ENCODE data around the gene WEE2. TPM values are rescaled to one million over a fixed set of nuclear protein-coding genes. Genes with fewer than 3 reads are reported as not detected.
"Not testable (repeated sequence)": the region's sequence is repeated elsewhere in the genome, so short reads cannot be mapped to it uniquely, and the experiment has no call there.

The WEE2 gene
- total RNA-seq, 1 donor from 2014 or later, result 0.05 TPM

- intact Hi-C loops (cut with micrococcal nuclease), result no loop called here
Observed at GRCh38 chr7:141710301-141710700, 2.1 kb downstream of the WEE2 start.

GRCh38 chr7:141712603-141713255, 4.6 kb downstream of the WEE2 start:
- intact Hi-C loops (cut with micrococcal nuclease), result no loop called here

GRCh38 chr7:141713890-141714289, 5.7 kb downstream of the WEE2 start:
- intact Hi-C loops (cut with micrococcal nuclease), result no loop called here

GRCh38 chr7:141714571-141714970, 6.4 kb downstream of the WEE2 start:
- intact Hi-C loops (cut with micrococcal nuclease), result no loop called here

- intact Hi-C loops (cut with micrococcal nuclease), result no loop called here
Observed at GRCh38 chr7:141715018-141715417, 6.9 kb downstream of the WEE2 start.

GRCh38 chr7:141715794-141716689, 7.9 kb downstream of the WEE2 start:
- intact Hi-C loops (cut with micrococcal nuclease), result no loop called here

- intact Hi-C loops (cut with micrococcal nuclease), result no loop called here
Observed at GRCh38 chr7:141717450-141717849, 9.3 kb downstream of the WEE2 start.

- intact Hi-C loops (cut with micrococcal nuclease), result no loop called here
Observed at GRCh38 chr7:141722529-141722928, 14.4 kb downstream of the WEE2 start.

- intact Hi-C loops (cut with micrococcal nuclease), result no loop called here
Observed at GRCh38 chr7:141729020-141729419, 20.9 kb downstream of the WEE2 start.

GRCh38 chr7:141731476-141732149, 23.5 kb downstream of the WEE2 start:
- intact Hi-C loops (cut with micrococcal nuclease), result loop anchor here (10.0 kb wide), 1 partner anchor 1037 kb away; the partner anchor contains the start of gene NDUFB2

- intact Hi-C loops (cut with micrococcal nuclease), result loop anchor here (10.0 kb wide), 1 partner anchor 1042 kb away; the partner anchor contains the start of gene NDUFB2
Observed at GRCh38 chr7:141737118-141737835, 29.1 kb downstream of the WEE2 start.

- intact Hi-C loops (cut with micrococcal nuclease), result loop anchor here (1.0 to 10.0 kb wide), 9 partner anchors 36 to 1259 kb away; partner anchors contain the start of genes AGK, BRAF, DENND11 and MKRN1
Observed at GRCh38 chr7:141737836-141738591, 29.9 kb downstream of the WEE2 start, which contains the start of gene SSBP1. Gene SSBP1 (plus strand): TSS chr7:141738358. CDS start chr7:141739167, 809 bp downstream.

- intact Hi-C loops (cut with micrococcal nuclease), result loop anchor here (1.0 to 10.0 kb wide), 9 partner anchors 36 to 1260 kb away; partner anchors contain the start of genes AGK, BRAF, DENND11 and MKRN1
Observed at GRCh38 chr7:141738592-141739013, 30.4 kb downstream of the WEE2 start.

GRCh38 chr7:141739250-141739649, 31.1 kb downstream of the WEE2 start:
- intact Hi-C loops (cut with micrococcal nuclease), result loop anchor here (2.0 to 10.0 kb wide), 4 partner anchors 48 to 1260 kb away; partner anchors contain the start of genes MKRN1 and NDUFB2

- intact Hi-C loops (cut with micrococcal nuclease), result no loop called here
Observed at GRCh38 chr7:141742229-141742628, 34.1 kb downstream of the WEE2 start.

- intact Hi-C loops (cut with micrococcal nuclease), result no loop called here
Observed at GRCh38 chr7:141744131-141744530, 36.0 kb downstream of the WEE2 start.

- intact Hi-C loops (cut with micrococcal nuclease), result no loop called here
Observed at GRCh38 chr7:141748396-141748795, 40.2 kb downstream of the WEE2 start.

- intact Hi-C loops (cut with micrococcal nuclease), result not testable (repeated sequence)
Observed at GRCh38 chr7:141751904-141752303, 43.8 kb downstream of the WEE2 start.

- intact Hi-C loops (cut with micrococcal nuclease), result no loop called here
Observed at GRCh38 chr7:141752634-141753033, 44.5 kb downstream of the WEE2 start.

- intact Hi-C loops (cut with micrococcal nuclease), result loop anchor here (1.0 kb wide), 1 partner anchor 31 kb away; no protein-coding TSS in a partner anchor
Observed at GRCh38 chr7:141754939-141755338, 46.8 kb downstream of the WEE2 start.
